GM18499 (cell line): ENCODE measurements around the gene EHD2.
"Not testable (repeated sequence)": the region's sequence is repeated elsewhere in the genome, so short reads cannot be mapped to it uniquely, and the experiment has no call there.

Source experiments
- ATAC-seq: cut with Tn5 transposase; IDR thresholded peaks from one replicate; pipeline ENCODE4 v1.9.1; 2021; ENCODE audit warnings: moderate number of reproducible peaks; ENCODE audit not compliant: insufficient read depth, unreplicated experiment

EHD2 gene

DNA sequence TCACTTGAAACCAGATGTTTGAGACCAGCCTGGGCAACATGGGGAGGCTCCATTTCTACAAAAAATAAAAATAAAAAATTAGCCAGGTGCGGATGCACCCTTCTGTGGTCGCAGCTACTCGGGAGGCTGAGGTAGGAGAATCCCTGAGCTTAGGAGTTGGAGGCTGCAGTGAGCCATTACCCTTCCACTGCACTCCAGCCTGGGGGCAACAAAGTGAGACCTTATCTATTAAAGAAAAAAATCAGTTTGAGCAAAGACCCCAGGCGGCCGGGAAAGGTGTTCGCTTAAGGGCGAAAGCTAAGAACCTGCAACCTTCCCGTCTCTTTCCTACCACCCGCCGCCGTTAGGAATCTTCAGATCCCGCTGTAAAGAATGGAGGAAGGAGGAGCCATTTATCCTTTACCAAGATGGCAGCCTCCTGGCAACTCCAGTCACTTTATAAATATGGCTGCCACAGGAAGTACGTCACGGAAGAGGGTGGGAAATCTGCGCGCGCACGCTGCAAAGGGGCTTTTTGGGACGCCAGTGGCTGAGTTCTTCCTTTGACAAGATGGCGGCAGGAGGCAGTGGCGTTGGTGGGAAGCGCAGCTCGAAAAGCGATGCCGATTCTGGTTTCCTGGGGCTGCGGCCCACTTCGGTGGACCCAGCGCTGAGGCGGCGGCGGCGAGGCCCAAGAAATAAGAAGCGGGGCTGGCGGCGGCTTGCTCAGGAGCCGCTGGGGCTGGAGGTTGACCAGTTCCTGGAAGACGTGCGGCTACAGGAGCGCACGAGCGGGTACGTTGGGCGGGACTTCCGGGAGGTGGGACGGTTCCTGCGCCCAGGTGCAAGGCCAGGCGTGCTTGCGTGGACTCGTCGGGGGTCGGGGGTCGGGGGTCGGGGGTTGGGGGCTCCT lies 32.0 kb downstream of the EHD2 start, which contains the start of gene NOP53:
TSS of gene NOP53 (plus strand) at position 537 of the 892 bp plus-strand sequence. CDS start at position 551, 14 bp downstream.
- no peak for ATAC-seq

DNA sequence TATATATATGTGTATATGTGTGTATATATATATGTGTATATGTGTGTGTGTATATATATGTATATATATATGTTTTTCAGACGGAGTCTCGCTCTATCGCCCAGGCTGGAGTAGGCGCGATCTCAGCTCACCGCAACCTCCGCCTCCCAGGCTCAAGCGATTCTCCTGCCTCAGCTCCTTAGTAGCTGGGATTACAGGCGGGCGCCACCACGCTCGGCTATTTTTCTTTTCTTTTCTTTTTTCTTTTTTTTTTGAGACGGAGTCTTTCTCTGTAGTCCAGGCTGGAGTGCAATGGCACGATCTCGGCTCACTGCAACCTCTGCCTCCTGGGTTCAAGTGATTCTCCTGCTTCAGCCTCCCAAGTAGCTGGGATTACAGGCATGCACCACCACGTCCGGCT lies 32.9 kb downstream of the EHD2 start:
- ATAC-seq, result not testable (repeated sequence)

DNA sequence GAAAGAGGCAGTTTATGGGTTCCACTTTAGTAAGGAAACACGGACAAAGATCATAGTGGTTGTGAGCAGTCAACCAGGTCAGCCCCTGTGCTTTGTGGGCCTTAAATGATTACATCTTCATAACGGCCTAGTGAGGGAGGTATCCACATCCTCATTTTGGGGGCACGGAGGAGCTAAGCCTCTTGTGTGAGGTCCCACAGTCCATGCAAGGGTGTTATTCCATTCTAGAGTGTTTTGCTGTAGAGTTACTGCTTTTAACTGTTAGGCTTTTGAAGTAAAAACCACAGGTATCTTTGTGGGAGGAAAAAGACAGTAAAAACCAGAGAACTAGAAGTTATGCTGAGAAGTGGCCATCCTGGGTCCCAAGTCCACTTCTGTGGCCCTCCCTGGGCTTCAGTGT lies 36.1 kb downstream of the EHD2 start:
- no peak for ATAC-seq

DNA sequence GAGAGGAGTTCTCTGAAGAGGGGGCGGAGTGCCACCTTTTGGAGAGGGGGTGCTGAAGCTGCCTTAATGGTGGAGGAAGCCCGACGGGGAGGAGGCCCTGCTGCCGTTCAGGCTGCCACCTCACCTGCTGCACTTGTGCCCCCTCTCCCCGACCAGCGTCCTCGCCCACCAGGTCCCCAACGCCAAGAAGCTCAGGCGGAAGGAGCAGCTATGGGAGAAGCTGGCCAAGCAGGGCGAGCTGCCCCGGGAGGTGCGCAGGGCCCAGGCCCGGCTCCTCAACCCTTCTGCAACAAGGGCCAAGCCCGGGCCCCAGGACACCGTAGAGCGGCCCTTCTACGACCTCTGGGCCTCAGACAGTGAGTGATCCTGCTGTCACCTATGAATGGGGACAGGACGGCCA lies 37.5 kb downstream of the EHD2 start:
- ATAC-seq, result no peak

DNA sequence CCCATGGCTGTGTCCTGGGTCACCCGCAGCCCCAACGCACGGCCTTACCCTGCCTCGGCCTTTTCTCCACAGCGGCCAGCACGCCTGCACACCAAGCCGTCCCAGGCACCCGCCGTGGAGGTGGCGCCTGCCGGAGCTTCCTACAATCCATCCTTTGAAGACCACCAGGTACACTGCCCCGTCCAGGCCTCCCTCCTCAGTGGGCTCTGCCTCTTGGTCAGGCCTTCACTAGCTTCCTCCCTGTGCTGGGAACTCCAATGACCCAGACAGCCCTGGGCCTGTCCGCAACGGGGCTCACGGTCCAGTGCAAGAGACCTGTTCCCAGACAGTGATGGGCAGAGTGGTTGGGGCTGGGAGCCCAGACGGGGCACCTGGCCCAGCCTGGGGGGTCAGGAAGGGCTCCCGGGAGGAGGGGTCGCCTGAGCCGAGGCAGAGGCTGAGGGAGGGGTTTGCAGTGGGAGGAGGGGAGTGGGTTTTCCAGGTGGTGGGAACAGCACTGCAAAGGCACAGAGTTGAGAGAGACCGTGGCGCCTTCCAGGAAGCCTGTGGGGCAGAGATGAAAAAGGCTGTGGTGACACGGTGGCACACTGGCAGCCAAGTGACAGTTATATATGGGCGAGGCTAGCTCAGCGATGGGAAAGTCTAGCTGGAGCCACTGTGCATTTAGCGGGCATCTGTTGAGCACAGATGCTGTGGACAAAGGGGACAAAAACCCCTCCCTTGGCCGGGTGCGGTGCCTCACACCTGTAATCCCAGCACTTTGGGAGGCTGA lies 39.4 kb downstream of the EHD2 start:
- no peak for ATAC-seq

DNA sequence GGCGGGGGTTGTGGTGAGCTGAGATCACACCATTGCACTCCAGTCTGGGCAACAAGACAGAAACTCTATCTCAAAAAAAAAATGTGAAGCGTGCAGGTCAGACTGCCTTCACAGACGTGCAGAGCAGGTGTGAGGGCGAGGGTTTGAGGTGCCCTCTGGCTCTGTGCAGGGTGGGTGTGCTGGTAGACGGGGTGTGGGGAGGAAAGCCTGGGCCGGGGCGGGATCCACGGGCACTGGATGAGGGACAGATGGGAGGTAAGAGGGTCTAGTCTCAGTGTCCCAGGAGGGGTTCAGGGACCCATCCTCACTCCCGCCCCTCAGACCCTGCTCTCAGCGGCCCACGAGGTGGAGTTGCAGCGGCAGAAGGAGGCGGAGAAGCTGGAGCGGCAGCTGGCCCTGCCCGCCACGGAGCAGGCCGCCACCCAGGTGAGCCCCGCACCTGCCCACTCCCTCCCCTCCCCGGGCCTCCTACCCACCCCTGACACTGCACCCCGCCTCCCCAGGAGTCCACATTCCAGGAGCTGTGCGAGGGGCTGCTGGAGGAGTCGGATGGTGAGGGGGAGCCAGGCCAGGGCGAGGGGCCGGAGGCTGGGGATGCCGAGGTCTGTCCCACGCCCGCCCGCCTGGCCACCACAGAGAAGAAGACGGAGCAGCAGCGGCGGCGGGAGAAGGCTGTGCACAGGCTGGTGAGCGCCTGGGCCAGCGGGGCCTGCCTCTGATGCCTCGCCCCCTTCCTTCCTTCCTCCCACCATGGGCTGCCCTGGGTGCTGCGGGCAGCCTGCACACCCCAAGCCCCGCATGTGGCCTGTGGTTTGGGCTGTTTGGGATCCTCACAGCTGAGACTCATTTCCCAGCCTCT lies 41.2 kb downstream of the EHD2 start:
- no peak for ATAC-seq

DNA sequence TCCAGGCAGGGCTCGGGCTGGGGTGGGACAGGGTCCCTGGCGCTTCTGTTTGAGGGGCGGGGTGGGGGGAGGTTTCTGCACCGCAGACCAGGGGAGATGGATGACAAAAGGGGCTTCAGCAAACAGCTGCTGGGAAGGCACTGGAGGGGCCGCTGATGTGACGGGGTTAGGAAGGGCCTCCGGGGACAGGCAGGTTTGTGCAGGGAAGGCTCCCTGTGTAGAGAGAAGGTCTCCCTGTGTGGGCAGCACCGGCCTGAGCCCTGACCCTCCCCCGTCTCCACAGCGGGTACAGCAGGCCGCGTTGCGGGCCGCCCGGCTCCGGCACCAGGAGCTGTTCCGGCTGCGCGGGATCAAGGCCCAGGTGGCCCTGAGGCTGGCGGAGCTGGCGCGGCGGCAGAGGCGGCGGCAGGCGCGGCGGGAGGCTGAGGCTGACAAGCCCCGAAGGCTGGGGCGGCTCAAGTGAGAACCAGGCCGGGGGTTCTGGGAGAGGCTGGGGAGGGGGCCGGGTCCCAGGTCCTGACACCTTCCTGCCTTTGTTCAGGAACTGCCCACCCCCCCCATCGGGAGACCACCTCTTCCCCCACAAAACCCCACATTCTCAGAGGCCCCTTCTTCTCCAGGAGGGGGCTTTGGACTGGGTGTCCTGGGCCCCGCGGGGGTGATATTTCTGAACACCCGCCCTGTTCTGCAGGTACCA lies 42.0 kb downstream of the EHD2 start:
- ATAC-seq, result no peak

DNA sequence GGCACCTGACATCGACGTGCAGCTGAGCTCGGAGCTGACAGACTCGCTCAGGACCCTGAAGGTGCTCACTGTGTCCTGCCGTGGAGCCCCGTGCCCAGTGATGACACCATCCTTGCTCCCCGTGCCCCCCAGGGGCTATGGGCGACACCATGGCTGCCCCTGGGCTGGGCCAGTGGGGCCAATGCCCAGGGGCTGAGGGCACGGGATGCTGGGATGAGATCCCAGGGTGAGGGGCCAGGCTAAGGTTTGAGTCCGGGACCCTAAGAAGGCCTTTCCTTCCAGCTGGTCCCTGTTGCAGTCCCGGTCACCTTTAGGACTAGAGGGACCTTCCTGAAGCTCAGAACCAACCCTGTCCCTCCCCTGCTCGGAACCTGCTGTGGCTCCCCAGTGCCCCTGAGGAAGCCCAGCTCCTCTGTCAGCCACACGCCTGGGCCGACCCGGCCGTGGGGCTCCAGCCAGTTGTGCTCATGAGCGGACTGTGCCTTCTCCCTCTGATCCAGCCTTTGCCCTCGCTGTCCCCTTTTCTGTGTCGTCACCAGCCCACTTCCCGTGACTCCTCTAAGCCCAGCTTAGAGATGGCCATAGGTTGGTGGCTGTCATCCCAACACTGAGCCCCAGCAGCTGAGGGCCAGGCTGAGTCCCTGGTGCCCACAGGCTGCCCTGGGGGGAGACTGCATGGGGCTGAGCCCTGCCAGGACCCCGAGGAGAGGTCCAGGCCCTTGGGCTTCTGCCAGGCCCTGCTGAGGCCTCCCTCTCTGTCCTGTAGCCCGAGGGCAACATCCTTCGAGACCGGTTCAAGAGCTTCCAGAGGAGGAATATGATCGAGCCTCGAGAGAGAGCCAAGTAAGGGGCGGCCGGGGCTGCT lies 42.8 kb downstream of the EHD2 start:
- no peak for ATAC-seq

DNA sequence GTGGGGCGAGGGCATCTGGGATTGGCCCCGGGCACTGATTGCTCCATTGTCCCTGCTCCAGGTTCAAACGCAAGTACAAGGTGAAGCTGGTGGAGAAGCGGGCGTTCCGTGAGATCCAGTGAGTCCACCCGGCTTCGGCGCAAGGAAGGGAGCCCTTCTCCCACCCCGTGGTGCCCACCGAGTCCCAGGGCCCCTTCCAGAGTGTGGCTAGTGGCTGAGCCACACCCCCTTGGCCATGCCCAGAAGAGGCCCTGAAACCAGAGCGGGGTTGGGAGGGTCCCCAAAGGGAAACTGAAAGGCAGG lies 43.4 kb downstream of the EHD2 start:
- ATAC-seq, result no peak

DNA sequence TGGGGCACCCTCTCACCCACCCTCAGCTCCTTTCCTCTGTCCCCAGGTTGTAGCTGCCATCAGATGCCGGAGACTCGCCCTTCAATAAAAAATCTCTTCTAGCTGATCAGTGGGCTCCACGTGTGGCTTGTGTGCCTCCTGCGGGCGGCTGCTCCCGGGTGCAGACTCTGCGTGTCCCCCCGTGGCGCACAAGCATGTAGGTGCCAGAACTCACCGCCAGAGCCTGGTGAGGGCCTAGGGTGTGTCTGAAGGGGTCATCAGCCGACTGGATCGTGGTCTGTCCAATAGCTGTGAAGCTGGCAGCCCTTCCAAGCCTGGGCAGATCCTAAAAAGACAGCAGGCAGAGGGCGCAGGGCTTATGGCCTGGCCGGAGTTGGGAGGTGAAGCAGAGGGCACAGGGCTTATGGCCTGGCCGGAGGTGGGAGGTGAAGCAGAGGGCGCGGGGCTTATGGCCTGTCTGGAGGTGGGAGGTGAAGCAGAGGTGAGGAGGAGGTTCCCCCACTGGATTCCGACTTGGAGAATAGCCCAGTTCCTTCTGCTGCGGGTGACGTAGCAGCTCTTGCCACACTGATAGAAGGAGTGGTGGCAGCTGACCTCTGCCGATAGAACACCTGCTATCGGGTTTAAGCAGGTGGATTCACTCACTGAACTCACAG lies 43.9 kb downstream of the EHD2 start:
- ATAC-seq, result no peak

DNA sequence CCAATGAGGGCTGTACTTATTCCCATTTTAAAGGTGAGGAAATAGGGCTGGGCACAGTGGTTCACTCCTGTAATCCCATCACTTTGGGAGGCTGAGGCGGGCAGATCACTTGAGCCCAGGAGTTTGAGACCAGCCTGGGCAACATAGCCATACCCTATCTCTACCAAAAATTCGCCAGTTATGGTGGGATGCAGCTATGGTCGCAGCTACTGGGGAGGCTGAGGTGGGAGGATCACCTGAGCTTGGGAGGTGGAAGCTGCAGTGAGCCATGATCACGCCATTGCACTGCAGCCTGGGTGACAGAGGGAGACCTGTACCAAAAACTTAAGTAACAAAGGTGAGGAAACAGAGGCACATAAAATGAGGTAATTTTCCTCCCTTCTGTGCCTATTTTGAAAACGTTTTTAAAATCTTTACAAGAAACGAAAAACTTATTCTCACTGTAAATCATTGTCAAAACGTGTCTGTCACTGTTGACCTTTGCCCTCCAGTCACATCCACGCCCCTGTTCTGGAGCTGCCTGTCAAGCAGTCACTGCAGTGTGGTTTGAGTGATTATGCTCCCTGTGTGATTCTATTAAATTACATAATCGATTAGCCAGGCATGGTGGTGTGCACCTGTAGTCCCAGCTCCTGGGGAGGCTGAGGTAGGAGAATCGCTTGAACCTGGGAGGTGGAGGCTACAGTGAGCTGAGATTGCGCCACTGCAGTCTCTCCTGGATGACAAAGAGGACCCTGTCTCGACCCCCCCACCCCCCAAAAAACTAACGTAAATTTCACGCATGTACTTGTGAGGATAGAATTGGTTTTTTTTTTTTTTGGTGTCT lies 44.6 kb downstream of the EHD2 start:
- no peak for ATAC-seq

DNA sequence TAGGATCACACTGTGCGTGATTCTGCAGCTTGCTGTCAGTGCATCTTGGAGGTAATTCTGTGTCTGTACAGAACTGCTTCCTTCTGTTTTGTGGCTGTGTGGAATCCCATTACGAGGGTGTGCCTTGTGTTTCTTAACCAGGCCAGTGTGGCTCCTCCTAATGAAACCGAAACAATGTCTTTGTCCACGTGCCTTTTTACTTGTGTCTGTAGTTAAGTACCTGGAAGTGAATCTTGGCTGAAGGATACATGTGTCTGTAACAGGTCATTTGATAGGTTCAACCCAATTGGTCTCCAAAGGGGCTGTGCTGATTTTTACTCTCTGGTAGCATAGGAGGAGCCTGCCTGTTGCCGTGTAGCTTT lies 45.2 kb downstream of the EHD2 start:
- no peak for ATAC-seq

DNA sequence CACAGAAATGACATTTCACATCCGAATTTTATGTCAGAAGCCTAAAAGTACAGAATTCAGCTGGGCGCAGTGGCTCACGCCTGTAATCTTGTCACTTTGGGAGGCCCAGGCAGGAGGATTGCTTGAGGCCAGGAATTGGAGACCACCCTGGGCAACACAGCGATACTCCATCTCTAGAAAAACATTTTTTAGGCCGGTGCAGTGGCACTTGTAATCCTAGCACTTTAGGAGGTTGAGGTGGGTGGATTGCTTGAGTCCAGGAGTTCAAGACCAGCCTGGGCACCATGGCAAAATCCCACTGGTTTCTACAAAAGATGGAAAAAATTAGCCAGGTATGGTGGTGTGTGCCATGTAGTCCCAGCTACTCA lies 47.4 kb downstream of the EHD2 start:
- ATAC-seq, result no peak

DNA sequence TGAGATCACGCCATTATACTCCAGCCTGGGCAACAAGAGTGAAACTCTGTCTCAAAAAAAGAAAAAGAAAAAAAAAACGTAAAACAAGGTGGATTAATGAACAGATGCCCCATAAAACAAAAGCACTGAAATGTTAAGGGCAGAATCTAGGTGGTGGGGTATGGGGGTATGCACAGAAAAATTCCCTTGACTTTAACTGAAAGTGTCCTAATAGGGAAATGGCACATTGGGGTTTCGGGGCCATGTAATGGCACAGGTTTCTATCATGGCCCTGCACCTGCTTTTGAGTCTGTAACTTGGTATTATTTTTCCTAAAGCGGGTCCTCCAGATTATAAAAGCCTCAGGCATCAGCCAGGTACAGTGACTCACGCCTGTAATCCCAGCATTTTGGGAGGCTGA lies 48.3 kb downstream of the EHD2 start:
- no peak for ATAC-seq

DNA sequence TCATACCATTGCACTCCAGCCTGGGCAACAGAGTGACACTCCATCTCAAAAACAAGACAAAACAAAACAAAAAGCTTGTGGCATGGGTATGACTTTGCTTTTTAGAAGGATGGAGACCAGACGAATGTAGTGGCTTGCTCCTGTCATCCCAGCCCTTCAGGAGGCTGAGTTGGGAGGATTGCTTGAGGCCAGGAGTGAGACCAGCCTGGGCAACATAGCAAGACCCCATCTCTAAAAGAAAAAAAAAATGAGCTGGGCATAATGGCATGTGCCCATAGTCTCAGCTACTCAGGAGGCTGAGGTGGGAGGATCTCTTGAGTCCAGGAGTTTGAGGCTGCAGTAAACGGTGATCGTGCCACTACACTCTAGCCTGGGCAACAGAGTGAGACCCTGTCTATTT lies 48.9 kb downstream of the EHD2 start:
- no peak for ATAC-seq

DNA sequence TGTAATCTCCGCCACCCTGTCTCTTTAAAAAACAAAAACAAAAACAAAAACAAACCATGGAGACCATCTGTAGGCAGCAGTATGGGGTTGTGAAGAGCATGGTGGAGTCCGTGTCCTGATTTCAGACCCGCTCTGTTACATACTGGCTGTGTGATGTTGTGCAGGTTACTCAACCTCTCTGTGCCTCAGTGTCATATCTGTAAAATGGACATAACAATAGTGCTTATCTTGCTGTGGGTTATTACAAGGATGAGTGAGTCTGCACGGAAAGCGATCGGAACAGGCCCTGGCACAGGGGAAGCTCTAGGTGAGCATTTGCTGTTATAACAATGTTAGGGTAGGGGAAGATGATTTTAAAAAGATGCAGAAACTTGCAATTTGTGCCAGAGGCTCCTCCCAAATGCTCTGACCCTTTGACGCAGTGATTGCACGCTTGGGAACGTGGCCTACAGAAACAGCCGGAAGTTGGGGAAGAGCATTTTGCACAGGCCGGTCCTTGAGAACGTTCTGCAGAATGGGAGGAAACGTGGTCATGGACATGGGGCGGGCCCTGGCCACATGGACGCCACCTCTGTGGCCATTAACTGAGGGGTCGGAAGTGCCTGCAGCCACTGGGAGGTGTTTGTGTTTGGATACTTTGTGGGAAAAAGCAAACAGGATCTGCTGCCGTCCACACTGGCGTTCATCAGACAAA lies 49.5 kb downstream of the EHD2 start:
- ATAC-seq, result no peak

DNA sequence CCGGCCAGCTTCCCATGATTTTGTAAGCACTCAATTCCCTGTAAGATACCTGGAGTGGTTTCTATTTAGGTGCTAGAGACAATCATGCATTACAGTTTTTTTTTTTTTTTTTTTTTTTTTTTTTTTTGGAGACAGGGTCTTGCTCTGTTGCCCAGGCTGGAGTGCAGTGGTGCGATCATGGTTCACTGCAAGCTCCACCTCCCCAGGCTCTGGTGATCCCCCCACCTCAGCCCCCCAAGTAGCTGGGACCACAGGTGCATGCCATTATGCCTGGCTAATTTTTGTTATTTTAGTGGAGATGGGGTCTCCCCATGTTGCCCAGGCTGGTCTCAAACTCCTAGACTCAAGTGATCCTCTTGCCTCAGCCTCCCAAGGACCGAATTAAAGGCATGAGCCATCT lies 51.5 kb downstream of the EHD2 start:
- not testable (repeated sequence) for ATAC-seq
